Measurements from ENCODE around the gene MTFR2. TPM values are rescaled to one million over a fixed set of nuclear protein-coding genes. Genes with fewer than 3 reads are reported as not detected.
A peak's percentile ranks its signal among the peaks of the same experiment; 100 is the strongest.
"Not testable (repeated sequence)": the region's sequence is repeated elsewhere in the genome, so short reads cannot be mapped to it uniquely, and the experiment has no call there.

The MTFR2 gene
- total RNA-seq, 1 donor from 2014 or later, result 5.7 TPM

GRCh38 chr6:136226027-136226673, 24.0 kb downstream of the MTFR2 start:
- DNase-seq (ENCODE audit: low read depth, low spot score), result peak; percentile 65
- Mint-ChIP-seq H3K27me3 (ENCODE audit: low read depth) (no peaks in the 10 kb centered on the region), H3K36me3 (ENCODE audit: low read depth) (peaks cover 4% of the 10 kb centered on the region), H3K4me1 (peaks cover 6% of the 10 kb centered on the region), H3K4me3 (no peak overlapping the region), H3K27ac (ENCODE audit: unreplicated experiment) (no peak overlapping the region), H3K9me3 (peaks cover 16% of the 10 kb centered on the region)
- peak; percentile 100 for TF ChIP-seq CTCF (conservative IDR thresholded peaks at IDR 0.05)

DNA sequence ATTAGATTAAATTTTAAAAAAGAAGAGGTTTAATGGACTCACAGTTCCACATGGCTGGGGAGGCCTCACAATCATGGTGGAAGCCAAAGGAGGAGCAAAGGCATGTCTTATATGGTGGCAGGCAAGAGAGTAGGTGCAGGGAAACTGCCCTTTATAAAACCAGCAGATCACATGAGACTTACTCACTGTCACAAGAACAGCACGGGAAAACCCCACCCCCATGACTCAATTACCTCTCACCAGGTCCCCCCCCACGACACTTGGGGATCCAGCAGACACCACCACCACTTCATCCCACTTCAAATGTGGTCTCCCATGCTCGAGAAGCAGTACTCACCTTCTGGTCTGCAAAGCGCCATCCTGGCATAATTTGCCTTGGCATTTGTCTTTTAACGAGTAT, 24.6 kb downstream of the MTFR2 start:
- Mint-ChIP-seq H3K27ac (ENCODE audit: unreplicated experiment) (no peak overlapping the region), H3K4me3 (no peak overlapping the region), H3K4me1 (peaks cover 6% of the 10 kb centered on the region)

GRCh38 chr6:136224974-136225373, 25.1 kb downstream of the MTFR2 start:
- not testable (repeated sequence) for H3K27ac Mint-ChIP-seq (ENCODE audit: unreplicated experiment)
- H3K9me3 Mint-ChIP-seq, result peaks cover 20% of the 10 kb centered on the region

More for the DNA sequence above, 24.6 kb downstream of the MTFR2 start:
- Mint-ChIP-seq H3K27me3 (ENCODE audit: low read depth) (no peaks in the 10 kb centered on the region), H3K36me3 (ENCODE audit: low read depth) (peaks cover 4% of the 10 kb centered on the region), H3K9me3 (peaks cover 20% of the 10 kb centered on the region)
- no peak for TF ChIP-seq CTCF (conservative IDR thresholded peaks at IDR 0.05)
- no peak for DNase-seq (ENCODE audit: low read depth, low spot score)

DNA sequence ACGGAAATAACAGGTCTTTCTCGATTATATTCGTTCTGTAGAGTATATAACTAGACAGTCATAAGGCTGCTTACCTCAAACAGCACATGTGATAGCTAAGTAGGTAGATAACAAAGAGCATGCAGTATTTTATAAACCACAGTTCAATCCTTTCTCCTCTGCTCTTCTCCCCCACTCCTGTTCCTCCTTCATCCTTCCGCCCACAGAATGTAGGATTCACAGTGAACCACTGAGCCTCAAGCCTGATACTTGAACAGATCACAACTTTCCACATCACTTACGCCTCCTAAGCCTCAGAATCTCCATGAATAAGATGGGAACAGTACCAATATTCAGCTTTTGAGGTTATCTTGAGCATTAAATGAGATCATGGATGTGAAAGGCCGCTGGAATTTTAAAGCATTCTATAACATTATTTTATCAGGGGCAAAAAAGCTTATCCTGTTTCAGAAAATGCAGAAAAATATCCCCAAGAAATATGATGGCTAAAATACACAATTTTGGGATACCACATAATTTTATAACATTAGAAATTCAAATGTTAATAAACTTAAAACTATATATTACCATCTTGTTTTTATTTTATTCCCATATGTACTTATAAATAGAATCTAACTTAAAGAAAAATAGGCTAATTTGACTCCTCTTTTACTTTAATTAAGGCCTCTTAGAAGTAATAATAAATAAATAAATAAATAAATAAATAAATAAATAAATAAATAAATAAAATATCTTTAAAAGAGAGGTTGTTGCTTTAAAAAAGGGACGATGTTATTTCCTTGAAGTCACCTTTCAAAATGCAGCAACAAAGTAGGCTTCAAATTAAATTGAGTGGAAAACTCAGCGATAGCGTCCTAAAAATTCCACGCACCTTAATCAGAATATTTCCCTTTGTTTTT, 33.4 kb downstream of the MTFR2 start:
- Mint-ChIP-seq H3K4me3 (no peak overlapping the region), H3K27me3 (ENCODE audit: low read depth) (no peaks in the 10 kb centered on the region), H3K4me1 (no peaks in the 10 kb centered on the region), H3K27ac (ENCODE audit: unreplicated experiment) (no peak overlapping the region), H3K9me3 (peaks cover 6% of the 10 kb centered on the region), H3K36me3 (ENCODE audit: low read depth) (peaks cover 4% of the 10 kb centered on the region)
- no peak for DNase-seq (ENCODE audit: low read depth, low spot score)
- TF ChIP-seq CTCF (conservative IDR thresholded peaks at IDR 0.05), result no peak

More at GRCh38 chr6:136224974-136225373, 25.1 kb downstream of the MTFR2 start:
- not testable (repeated sequence) for H3K4me3 Mint-ChIP-seq; H3K27me3 Mint-ChIP-seq (ENCODE audit: low read depth); DNase-seq (ENCODE audit: low read depth, low spot score); H3K4me1 Mint-ChIP-seq; H3K36me3 Mint-ChIP-seq (ENCODE audit: low read depth)

- no peaks in the 10 kb centered on the region for H3K27me3 Mint-ChIP-seq (ENCODE audit: low read depth)
- no peak for TF ChIP-seq CTCF (conservative IDR thresholded peaks at IDR 0.05)
- H3K4me3 Mint-ChIP-seq, result no peak overlapping the region
- H3K9me3 Mint-ChIP-seq, result no peaks in the 10 kb centered on the region
- no peaks in the 10 kb centered on the region for H3K36me3 Mint-ChIP-seq (ENCODE audit: low read depth)
- H3K27ac Mint-ChIP-seq (ENCODE audit: unreplicated experiment), result no peak overlapping the region
- no peak for DNase-seq (ENCODE audit: low read depth, low spot score)
- no peaks in the 10 kb centered on the region for H3K4me1 Mint-ChIP-seq
These were observed 36.3 kb downstream of the MTFR2 start for GRCh38 chr6:136213853-136214252.
